Measurements from ENCODE around the gene KRT79.

DNA sequence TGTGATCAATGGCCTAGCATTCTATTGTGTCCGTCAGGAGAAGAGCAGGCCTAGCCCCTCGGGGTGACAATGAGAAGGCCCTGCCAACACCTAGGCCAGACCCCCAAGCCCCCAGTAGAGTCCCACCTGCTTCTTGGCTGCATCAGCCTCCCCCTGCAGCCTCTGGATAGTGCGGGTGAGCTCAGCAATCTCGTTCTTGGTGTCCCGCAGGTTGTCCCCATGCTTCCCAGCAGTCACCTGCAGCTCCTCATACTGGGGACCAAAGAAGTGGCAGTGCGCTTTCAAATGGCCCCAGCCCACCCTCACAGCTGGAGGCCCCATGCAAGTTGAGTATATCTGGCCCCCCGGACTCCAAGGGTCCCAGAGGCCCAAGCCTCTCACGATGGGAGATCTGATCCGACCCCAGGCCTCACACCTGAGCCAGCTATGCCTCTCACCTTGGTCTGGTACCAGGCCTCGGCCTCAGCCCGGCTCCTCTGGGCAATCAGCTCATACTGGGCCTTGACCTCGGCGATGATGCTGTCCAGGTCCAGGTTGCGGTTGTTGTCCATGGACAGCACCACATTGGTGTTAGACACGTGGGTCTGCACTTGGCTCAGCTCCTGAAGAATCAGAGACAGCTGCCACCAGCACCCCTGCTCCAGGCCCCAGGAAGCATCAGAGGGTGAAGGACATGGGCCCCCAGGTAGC lies 10.2 kb downstream of the KRT79 start:
- TF ChIP-seq EZH2 (IDR thresholded peaks at IDR 0.05; ENCODE audit: borderline replicate concordance, low read length) (no peak), CTCF (conservative IDR thresholded peaks at IDR 0.05 in 1 of 2, IDR thresholded peaks at IDR 0.05 in 1 of 2; ENCODE audit: extremely low read depth in 1 of 2, insufficient read depth in 1 of 2, low read depth in 1 of 2, low read length in 2 of 2) (no peak)

Measured in mammary epithelial cell (primary cell).